Measurements from ENCODE around the gene ZFYVE9. TPM values are rescaled to one million over a fixed set of nuclear protein-coding genes. Genes with fewer than 3 reads are reported as not detected.
"Not testable (repeated sequence)": the region's sequence is repeated elsewhere in the genome, so short reads cannot be mapped to it uniquely, and the experiment has no call there.

ZFYVE9 gene
- total RNA-seq, 2 experiments from 2014 or later, result 2.6 to 2.9 TPM

DNA sequence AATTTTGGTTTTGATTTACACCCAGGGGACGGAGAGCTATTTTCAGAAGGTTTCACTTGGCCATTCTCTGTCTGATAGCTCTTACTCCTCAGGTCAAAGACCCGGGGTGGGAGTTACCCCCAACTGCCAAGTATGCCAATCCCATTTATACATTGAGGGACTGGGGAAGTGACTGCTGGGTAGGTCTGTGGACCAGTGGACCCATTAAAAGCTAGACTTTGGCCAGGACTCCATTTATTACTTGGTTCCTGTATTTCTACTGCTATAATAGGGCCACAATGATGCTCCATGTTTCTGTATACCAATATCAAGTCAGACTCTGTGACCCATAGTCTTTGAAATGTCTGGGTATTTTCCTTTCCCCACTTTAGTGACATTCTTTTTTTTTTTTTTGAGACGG lies 14.6 kb downstream of the ZFYVE9 start:
- Mint-ChIP-seq H3K27me3 (no peaks in the 10 kb centered on the region), H3K4me3 (no peak overlapping the region), H3K27ac (no peak overlapping the region), H3K4me1 (ENCODE audit: low read depth) (no peaks in the 10 kb centered on the region), H3K36me3 (no peaks in the 10 kb centered on the region), H3K9me3 (no peaks in the 10 kb centered on the region)
- ChIA-PET CTCF (interaction anchor here (1.0 kb wide), 1 partner anchor 30 kb away, joined by 3 read pairs; no protein-coding TSS in a partner anchor), POLR2A (no interaction called here)
- DNase-seq, result no peak
- intact Hi-C loops (cut with micrococcal nuclease), result no loop called here

DNA sequence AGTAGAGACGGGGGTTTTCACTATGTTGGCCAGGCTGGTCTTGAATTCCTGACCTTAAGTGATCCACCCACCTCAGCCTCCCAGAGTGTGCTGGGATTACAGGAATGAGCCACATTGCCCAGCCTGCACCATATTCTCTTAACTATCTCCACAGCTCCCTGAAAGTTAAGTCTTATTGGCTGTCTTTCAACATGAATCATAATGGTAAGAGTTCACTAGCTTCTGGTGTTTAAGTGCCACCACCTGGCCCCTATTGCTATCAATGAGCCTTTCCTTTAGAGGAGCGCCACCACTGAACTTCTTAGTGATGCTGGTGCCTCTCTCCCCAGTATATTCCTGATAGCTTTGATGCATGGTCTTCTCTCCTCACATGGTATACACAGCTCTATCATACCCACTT lies 15.7 kb downstream of the ZFYVE9 start:
- DNase-seq, result no peak
- H3K4me1 Mint-ChIP-seq (ENCODE audit: low read depth), result no peaks in the 10 kb centered on the region
- no peaks in the 10 kb centered on the region for H3K27me3 Mint-ChIP-seq
- ChIA-PET POLR2A (no interaction called here), CTCF (interaction anchor here (0.9 kb wide), 1 partner anchor 137 kb away, joined by 3 read pairs; no protein-coding TSS in a partner anchor)
- H3K9me3 Mint-ChIP-seq, result no peaks in the 10 kb centered on the region
- no peaks in the 10 kb centered on the region for H3K36me3 Mint-ChIP-seq
- no peak overlapping the region for H3K4me3 Mint-ChIP-seq
- no peak overlapping the region for H3K27ac Mint-ChIP-seq
- intact Hi-C loops (cut with micrococcal nuclease), result no loop called here

DNA sequence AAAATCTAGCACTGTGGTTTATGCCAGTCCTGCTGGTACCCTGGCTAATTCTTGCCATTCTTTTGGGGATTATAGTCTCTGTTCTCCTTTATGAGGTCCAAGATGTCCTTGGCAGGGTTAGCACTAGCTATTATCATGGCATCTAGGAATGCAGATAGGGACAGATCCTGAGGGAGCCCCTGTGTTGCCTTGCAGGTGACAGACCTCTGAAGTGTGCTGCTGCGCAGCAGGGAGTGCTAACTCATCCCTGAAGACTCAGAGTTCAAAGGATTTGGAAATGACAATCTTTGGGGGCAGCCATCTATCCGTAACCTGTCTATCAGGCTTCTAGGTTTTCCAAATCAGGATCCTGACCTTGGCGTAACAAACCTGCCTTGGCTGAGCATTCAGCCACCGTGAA lies 16.3 kb downstream of the ZFYVE9 start:
- POLR2A ChIA-PET, result no interaction called here

DNA sequence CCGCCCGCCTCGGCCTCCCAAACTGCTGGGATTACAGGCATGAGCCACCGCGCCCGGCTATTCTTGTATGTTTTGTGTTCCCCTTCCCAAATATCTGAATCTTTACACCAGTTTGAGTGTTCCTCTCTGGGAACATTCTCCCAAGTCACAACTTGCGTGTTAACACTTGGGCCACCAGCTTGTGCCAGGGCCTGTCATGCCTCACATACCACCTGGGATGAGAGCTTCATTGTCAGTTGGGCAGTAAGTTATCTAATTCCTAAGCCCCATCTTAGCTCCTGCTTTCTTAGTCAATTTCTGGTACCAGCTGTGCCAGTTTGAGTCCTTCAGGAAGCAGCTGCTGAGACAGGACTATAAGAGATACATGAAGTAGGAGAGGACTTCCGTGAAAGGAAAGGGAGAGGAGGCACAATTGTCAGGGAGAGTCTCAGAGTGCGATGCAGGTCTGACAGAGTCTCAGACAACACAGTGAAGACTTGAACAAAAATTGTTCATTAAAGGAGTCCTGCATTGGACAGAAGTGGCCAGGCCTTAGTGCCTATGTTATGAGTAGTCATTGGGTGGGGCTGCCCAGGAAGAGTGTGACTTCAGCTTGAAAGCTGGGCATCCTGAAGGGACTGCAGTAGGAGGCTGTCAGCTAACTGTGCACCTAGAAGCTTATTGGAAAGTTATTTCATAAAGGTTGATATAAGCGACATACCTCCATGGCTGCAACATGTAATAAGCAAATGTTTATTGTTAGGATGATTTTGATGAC lies 17.3 kb downstream of the ZFYVE9 start:
- Mint-ChIP-seq H3K36me3 (no peaks in the 10 kb centered on the region), H3K4me3 (no peak overlapping the region), H3K4me1 (ENCODE audit: low read depth) (no peaks in the 10 kb centered on the region), H3K27me3 (no peaks in the 10 kb centered on the region), H3K9me3 (no peaks in the 10 kb centered on the region), H3K27ac (no peak overlapping the region)
- intact Hi-C loops (cut with micrococcal nuclease), result no loop called here
- ChIA-PET POLR2A (no interaction called here), CTCF (interaction anchor here (0.7 kb wide), 1 partner anchor 144 kb away, joined by 6 read pairs; no protein-coding TSS in a partner anchor)
- DNase-seq, result no peak

More for the DNA sequence above, 16.3 kb downstream of the ZFYVE9 start:
- Mint-ChIP-seq H3K36me3 (no peaks in the 10 kb centered on the region), H3K9me3 (no peaks in the 10 kb centered on the region), H3K4me1 (ENCODE audit: low read depth) (no peaks in the 10 kb centered on the region), H3K4me3 (no peak overlapping the region), H3K27ac (no peak overlapping the region), H3K27me3 (no peaks in the 10 kb centered on the region)
- DNase-seq, result no peak
- intact Hi-C loops (cut with micrococcal nuclease), result no loop called here
- CTCF ChIA-PET, result interaction anchor here (0.9 kb wide), 1 partner anchor 136 kb away, joined by 3 read pairs; no protein-coding TSS in a partner anchor

DNA sequence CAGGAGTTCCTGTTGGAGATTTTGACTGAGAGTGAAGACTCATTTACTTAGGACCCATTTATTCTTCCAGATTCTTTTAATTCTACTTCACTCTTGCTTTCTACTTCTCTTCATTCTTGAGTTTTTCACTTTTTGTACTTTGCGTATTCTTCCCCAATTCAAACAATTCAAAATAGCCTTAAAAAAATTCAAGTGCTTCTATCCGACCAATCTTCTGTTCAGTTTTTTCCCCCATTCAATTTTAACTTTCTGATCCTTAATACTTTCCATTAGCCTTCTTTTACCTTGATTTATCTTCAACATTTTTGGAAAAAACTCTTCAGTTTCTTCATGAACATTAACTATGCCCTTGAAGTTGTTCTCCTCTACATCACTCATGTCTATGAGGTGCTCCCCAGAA lies 21.1 kb downstream of the ZFYVE9 start:
- Mint-ChIP-seq H3K4me3 (no peak overlapping the region), H3K9me3 (no peaks in the 10 kb centered on the region), H3K27ac (no peak overlapping the region), H3K36me3 (no peaks in the 10 kb centered on the region), H3K4me1 (ENCODE audit: low read depth) (no peaks in the 10 kb centered on the region), H3K27me3 (no peaks in the 10 kb centered on the region)
- POLR2A ChIA-PET, result no interaction called here
- no peak for DNase-seq
- intact Hi-C loops (cut with micrococcal nuclease), result no loop called here
- CTCF ChIA-PET, result no interaction called here

DNA sequence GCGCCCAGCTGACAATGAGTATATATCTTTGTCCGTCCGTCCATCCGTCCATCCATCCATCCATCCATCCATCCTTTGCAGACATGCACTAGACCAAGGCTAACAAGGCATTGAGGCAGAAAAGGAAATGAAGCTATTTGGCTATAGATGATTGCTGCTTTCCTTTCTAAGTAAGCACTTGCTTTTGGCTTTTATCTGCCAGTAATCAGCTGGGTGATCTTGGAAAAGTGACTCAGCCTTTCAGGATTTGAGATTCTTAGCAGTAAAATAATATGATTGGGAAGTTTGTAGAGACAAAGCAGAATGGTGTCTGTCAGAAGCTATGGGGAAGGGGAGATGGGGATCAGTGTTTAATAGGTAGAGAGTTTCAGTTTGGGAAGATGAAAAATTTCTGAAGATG lies 22.7 kb downstream of the ZFYVE9 start:
- Mint-ChIP-seq H3K9me3 (no peaks in the 10 kb centered on the region), H3K27ac (no peak overlapping the region), H3K4me3 (no peak overlapping the region), H3K36me3 (no peaks in the 10 kb centered on the region), H3K27me3 (no peaks in the 10 kb centered on the region), H3K4me1 (ENCODE audit: low read depth) (no peaks in the 10 kb centered on the region)
- POLR2A ChIA-PET, result no interaction called here
- intact Hi-C loops (cut with micrococcal nuclease), result no loop called here
- DNase-seq, result no peak
- CTCF ChIA-PET, result no interaction called here

DNA sequence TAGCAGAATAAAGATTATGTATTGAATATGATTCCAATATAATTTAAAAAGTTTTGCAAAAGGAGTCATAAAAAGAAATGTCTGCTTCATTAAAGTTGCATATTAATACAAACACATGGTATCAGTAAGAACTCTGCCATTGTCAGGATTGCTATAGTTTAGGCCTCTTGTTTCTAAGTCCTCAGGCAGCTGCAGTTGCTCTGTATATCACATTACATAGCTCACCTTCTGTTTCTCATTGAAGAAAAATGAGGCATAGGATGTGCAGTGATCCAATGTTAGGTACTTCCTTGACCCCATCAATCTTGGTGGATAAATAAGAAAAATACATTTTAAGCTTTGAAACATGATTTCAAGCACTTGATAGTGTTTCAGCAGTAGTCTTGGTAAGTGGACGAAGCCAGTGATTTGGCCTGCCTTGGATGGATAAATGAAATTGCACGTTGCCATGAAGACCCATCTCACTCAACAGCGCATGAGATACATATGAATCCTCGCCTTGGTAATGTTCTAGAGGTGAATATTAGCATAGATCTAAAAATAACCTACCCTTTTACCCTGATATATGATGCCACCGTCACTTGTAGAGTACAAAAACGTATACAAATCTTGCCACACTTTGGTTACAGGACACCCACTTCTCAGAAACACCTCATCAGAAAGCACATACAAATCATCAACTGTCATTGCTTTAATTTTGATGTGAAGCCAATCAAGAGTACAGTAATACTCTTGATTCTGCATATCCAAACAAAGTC lies 25.3 kb downstream of the ZFYVE9 start:
- H3K27ac Mint-ChIP-seq, result no peak overlapping the region
- DNase-seq, result no peak
- H3K9me3 Mint-ChIP-seq, result peaks cover 12% of the 10 kb centered on the region
- H3K4me1 Mint-ChIP-seq (ENCODE audit: low read depth), result no peaks in the 10 kb centered on the region
- POLR2A ChIA-PET, result no interaction called here
- intact Hi-C loops (cut with micrococcal nuclease), result no loop called here
- CTCF ChIA-PET, result no interaction called here
- H3K4me3 Mint-ChIP-seq, result no peak overlapping the region
- no peaks in the 10 kb centered on the region for H3K36me3 Mint-ChIP-seq
- H3K27me3 Mint-ChIP-seq, result no peaks in the 10 kb centered on the region

DNA sequence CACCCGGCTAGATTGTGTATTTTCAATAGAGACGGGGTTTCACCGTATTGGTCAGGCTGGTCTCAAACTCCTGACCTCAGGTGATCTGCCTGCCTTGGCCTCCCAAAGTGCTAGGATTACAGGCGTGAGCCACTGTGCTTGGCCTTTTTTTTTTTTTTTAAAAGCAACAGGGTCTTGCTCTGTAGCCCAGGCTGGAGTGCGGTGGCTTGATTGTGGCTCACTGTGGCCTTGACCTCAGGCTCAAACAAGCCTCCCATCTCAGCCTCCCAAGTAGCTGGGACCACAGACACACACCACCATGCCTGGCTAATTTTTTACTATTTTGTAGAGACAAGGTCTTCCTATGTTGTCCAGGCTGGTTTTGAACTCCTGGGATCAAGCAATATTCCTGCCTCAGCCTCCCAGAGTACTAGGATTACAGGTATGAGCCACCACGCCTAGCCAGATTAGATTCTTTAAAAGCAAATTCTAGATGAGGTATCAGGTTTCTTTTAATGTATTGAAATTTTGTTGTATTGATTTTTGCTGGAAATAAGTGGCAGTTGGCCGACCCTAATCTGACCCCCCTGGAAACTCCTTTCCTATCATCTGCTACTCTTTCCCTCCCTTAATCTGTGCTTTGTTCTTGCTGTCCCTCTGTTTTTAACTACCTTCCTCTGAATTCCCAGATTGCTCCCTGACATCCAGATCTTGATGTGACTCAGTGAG lies 26.6 kb downstream of the ZFYVE9 start:
- H3K27me3 Mint-ChIP-seq, result no peaks in the 10 kb centered on the region
- H3K36me3 Mint-ChIP-seq, result no peaks in the 10 kb centered on the region
- no peak overlapping the region for H3K27ac Mint-ChIP-seq
- peaks cover 12% of the 10 kb centered on the region for H3K9me3 Mint-ChIP-seq
- POLR2A ChIA-PET, result interaction anchor here (0.8 kb wide), 1 partner anchor 29 kb away, joined by 4 read pairs; no protein-coding TSS in a partner anchor
- no peak overlapping the region for H3K4me3 Mint-ChIP-seq
- intact Hi-C loops (cut with micrococcal nuclease), result no loop called here
- CTCF ChIA-PET, result no interaction called here
- H3K4me1 Mint-ChIP-seq (ENCODE audit: low read depth), result no peaks in the 10 kb centered on the region
- no peak for DNase-seq

DNA sequence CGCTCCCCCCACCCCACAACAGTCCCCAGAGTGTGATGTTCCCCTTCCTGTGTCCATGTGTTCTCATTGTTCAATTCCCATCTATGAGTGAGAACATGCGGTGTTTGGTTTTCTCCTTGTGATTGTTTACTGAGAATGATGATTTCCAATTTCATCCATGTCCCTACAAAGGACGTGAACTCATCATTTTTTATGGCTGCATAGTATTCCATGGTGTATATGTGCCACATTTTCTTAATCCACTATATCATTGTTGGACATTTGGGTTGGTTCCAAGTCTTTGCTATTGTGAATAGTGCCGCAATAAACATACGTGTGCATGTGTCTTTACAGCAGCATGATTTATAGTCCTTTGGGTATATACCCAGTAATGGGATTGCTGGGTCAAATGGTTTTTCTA lies 29.3 kb downstream of the ZFYVE9 start:
- peaks cover 12% of the 10 kb centered on the region for H3K9me3 Mint-ChIP-seq
- H3K27me3 Mint-ChIP-seq; H3K4me1 Mint-ChIP-seq (ENCODE audit: low read depth); H3K4me3 Mint-ChIP-seq; DNase-seq; POLR2A ChIA-PET; H3K36me3 Mint-ChIP-seq; H3K27ac Mint-ChIP-seq; CTCF ChIA-PET; intact Hi-C loops (cut with micrococcal nuclease): not testable (repeated sequence)

DNA sequence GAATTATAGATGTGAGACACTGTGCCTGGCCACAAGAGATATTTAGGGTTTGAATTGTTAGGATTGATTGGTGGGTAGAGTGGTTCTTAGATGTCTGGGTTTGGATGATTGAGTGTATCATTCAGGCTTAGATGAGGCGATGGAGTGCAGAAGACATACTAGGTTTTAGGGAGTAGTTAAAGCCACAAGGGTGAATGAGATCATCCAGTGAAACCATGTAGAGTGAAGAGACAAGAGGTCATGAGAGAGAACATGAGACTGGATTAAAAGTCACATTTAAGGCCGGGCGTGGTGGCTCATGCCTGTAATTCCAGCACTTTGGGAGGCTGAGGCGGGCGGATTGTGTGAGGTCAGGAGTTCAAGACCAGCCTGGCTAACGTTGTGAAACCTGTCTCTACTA lies 37.2 kb downstream of the ZFYVE9 start:
- no peaks in the 10 kb centered on the region for H3K36me3 Mint-ChIP-seq
- no peaks in the 10 kb centered on the region for H3K27me3 Mint-ChIP-seq
- POLR2A ChIA-PET, result no interaction called here
- H3K9me3 Mint-ChIP-seq, result no peaks in the 10 kb centered on the region
- intact Hi-C loops (cut with micrococcal nuclease), result no loop called here
- no peak for DNase-seq
- H3K27ac Mint-ChIP-seq, result no peak overlapping the region
- H3K4me3 Mint-ChIP-seq, result no peak overlapping the region
- H3K4me1 Mint-ChIP-seq (ENCODE audit: low read depth), result no peaks in the 10 kb centered on the region
- CTCF ChIA-PET, result no interaction called here

DNA sequence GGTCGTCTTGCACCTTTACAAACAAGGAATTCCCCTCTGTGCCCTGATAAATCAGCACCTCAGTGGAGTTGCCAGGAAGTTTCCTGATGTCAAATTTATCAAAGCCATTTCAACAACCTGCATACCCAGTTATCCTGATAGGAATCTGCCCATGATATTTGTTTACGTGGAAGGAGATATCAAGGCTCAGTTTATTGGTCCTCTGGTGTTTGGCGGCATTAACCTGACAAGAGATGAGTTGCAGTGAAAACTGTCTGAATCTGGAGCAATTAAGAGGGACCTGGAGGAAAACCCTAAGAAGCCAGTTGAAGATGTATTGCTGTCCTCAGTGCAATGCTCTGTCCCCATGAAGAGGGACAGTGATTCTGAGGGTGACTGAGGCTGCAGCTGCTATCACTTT lies 38.3 kb downstream of the ZFYVE9 start:
- H3K36me3 Mint-ChIP-seq, result no peaks in the 10 kb centered on the region
- intact Hi-C loops (cut with micrococcal nuclease), result no loop called here
- H3K4me1 Mint-ChIP-seq (ENCODE audit: low read depth), result no peaks in the 10 kb centered on the region
- no peak overlapping the region for H3K4me3 Mint-ChIP-seq
- POLR2A ChIA-PET, result no interaction called here
- H3K27me3 Mint-ChIP-seq, result no peaks in the 10 kb centered on the region
- CTCF ChIA-PET, result no interaction called here
- DNase-seq, result no peak
- no peaks in the 10 kb centered on the region for H3K9me3 Mint-ChIP-seq
- no peak overlapping the region for H3K27ac Mint-ChIP-seq

DNA sequence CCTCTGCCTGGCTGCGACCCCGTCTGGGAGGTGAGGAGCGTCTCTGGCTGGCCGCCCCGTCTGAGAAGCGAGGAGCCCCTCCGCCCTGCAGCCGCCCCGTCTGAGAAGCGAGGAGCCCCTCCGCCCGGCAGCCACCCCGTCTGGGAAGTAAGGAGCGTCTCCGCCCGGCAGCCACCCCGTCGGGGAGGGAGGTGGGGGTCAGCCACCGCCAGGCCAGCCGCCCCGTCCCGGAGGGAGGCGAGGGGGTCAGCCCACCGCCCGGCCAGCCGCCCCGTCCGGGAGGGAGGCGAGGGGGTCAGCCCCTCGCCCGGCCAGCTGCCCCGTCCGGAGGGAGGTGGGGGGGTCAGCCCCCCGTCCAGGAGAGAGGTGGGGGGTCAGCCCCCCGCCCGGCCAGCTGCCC lies 39.9 kb downstream of the ZFYVE9 start:
- intact Hi-C loops (cut with micrococcal nuclease); H3K27ac Mint-ChIP-seq; H3K36me3 Mint-ChIP-seq; H3K9me3 Mint-ChIP-seq; CTCF ChIA-PET; POLR2A ChIA-PET; H3K4me3 Mint-ChIP-seq; H3K4me1 Mint-ChIP-seq (ENCODE audit: low read depth); H3K27me3 Mint-ChIP-seq; DNase-seq: not testable (repeated sequence)
